ENCODE measurements around the gene KLHL11. TPM values are rescaled to one million over a fixed set of nuclear protein-coding genes. Genes with fewer than 3 reads are reported as not detected.

KLHL11 gene
- total and polyA plus RNA-seq, 9 of the 15 experiments (the other 6 are each of a cell fraction or from before 2014, with no cell fraction given) = 0.20 to 17.0 (median 10.3) TPM

DNA sequence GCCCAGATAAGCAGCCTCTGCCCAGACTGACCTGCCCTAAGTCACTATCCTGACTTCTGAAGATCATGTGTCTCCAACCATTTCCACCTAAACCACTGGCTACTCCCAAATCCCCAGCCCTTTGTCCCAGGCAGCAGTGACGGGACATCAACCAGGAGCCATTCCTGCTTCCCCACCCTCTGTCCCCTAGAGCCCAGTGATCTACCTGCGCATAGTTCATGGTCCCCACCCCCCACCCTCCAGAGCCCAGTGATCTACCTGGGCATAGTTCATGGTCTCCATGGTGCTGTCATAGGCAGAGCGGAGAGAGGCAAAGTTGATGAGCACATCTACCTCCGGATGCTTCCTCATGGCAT, 26.8 kb upstream of the KLHL11 start:
- Histone ChIP-seq H2AFZ (ENCODE audit: low read depth, low read length) (no peak overlapping the region), H3K9ac (ENCODE audit: insufficient read depth in 1 of 2, low read depth in 2 of 2, low read length in 2 of 2) (no peak overlapping the region), H3K9me3 (replicated peaks; ENCODE audit: control insufficient read depth, insufficient read depth, low read depth, low read length) (no peaks in the 10 kb centered on the region), H3K27me3 (ENCODE audit: control insufficient read depth in 2 of 2, insufficient read depth in 2 of 2, low read length in 2 of 2) (no peaks in the 10 kb centered on the region), H3K36me3 (ENCODE audit: control insufficient read depth, insufficient read depth, low read length) (peaks cover 92% of the 10 kb centered on the region; the same call in 2 of the 3 replicates), H3K4me2 (ENCODE audit: insufficient read depth, low read length) (no peak overlapping the region), H3K27ac (ENCODE audit: extremely low read depth, low read depth, low read length) (no peak overlapping the region), H3K4me3 (no peak overlapping the region), H3K9me1 (ENCODE audit: control insufficient read depth, insufficient read depth, low read length) (no peaks in the 10 kb centered on the region), H3K79me2 (ENCODE audit: control insufficient read depth, insufficient read depth, low read length) (no peaks in the 10 kb centered on the region), H4K20me1 (replicated peaks; ENCODE audit: control insufficient read depth, insufficient read depth, low read length) (no peaks in the 10 kb centered on the region), H3K4me1 (replicated peaks in 1 of 2; ENCODE audit: control insufficient read depth in 2 of 2, insufficient read depth in 2 of 2, low read length in 2 of 2) (no peaks in the 10 kb centered on the region)
- no TSS peak for BruUV-seq (replicated peaks)
- CTCF ChIA-PET (ENCODE audit: low intra/inter-chr PET ratio) = no interaction called here
- WGBS (ENCODE audit: insufficient coverage, low coverage, missing lambda C conversion rate) = 100% methylated on average over 4 of the region's 4 CpGs
- TF ChIP-seq, protein P1, sequence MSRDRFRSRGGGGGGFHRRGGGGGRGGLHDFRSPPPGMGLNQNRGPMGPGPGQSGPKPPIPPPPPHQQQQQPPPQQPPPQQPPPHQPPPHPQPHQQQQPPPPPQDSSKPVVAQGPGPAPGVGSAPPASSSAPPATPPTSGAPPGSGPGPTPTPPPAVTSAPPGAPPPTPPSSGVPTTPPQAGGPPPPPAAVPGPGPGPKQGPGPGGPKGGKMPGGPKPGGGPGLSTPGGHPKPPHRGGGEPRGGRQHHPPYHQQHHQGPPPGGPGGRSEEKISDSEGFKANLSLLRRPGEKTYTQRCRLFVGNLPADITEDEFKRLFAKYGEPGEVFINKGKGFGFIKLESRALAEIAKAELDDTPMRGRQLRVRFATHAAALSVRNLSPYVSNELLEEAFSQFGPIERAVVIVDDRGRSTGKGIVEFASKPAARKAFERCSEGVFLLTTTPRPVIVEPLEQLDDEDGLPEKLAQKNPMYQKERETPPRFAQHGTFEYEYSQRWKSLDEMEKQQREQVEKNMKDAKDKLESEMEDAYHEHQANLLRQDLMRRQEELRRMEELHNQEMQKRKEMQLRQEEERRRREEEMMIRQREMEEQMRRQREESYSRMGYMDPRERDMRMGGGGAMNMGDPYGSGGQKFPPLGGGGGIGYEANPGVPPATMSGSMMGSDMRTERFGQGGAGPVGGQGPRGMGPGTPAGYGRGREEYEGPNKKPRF (IDR thresholded peaks at IDR 0.05; ENCODE audit: low read depth, low read length) = no peak
- TF ChIP-seq SMARCC2 (IDR thresholded peaks at IDR 0.05; ENCODE audit: low read depth) (no peak), JUN (IDR thresholded peaks at IDR 0.05; ENCODE audit: borderline replicate concordance, low read depth, low read length) (no peak), JUN (CRISPR knock-in tag; IDR thresholded peaks at IDR 0.05; ENCODE audit: borderline replicate concordance) (no peak), KDM2B (CRISPR knock-in tag; IDR thresholded peaks at IDR 0.05) (no peak), SRF (CRISPR knock-in tag; IDR thresholded peaks at IDR 0.05) (no peak), E2F5 (CRISPR knock-in tag; IDR thresholded peaks at IDR 0.05) (no peak), ZC3H4 (CRISPR knock-in tag; IDR thresholded peaks at IDR 0.05; ENCODE audit: borderline replicate concordance) (no peak)
- no peak for DNase-seq (ENCODE audit: extremely low read depth in 1 of 4, low spot score in 3 of 4)
- in situ Hi-C loops (cut with MboI) (no loop called here), intact Hi-C loops (cut with micrococcal nuclease) (no loop called here)
- ATAC-seq = no peak
- POLR2A ChIA-PET = interaction anchor here (1.1 kb wide), 1 partner anchor 22 kb away, joined by 6 read pairs; no protein-coding TSS in a partner anchor
- no peak for FAIRE-seq

Data from K562 (cell line).